IPS-15b (cell line): ENCODE results near the gene GTF2A1L.
"Not testable (repeated sequence)": the region's sequence is repeated elsewhere in the genome, so short reads cannot be mapped to it uniquely, and the experiment has no call there.

Source experiments
- H3K27me3 ChIP-seq: one replicate; pipeline ENCODE4 v1.6.1; 2013; ENCODE audit warnings: low read length; ENCODE audit not compliant: control insufficient read depth, insufficient read depth
- H3K36me3 ChIP-seq: one replicate; pipeline ENCODE4 v1.6.1; 2013; ENCODE audit warnings: low read length; ENCODE audit not compliant: control insufficient read depth, insufficient read depth
- H3K4me1 ChIP-seq: one replicate; pipeline ENCODE4 v1.6.1; 2013; ENCODE audit warnings: mild to moderate bottlenecking, low read length; ENCODE audit not compliant: control insufficient read depth, insufficient read depth
- H3K4me3 ChIP-seq: one replicate; pipeline ENCODE4 v1.5.1; 2013; ENCODE audit warnings: low read depth, low read length
- H3K9ac ChIP-seq: one replicate; pipeline ENCODE4 v1.6.1; 2013; ENCODE audit warnings: low read depth, mild to moderate bottlenecking, low read length
- H3K9me3 ChIP-seq: one replicate; pipeline ENCODE4 v1.6.1; 2013; ENCODE audit warnings: mild to moderate bottlenecking, low read length; ENCODE audit not compliant: control insufficient read depth, insufficient read depth

GTF2A1L gene

DNA sequence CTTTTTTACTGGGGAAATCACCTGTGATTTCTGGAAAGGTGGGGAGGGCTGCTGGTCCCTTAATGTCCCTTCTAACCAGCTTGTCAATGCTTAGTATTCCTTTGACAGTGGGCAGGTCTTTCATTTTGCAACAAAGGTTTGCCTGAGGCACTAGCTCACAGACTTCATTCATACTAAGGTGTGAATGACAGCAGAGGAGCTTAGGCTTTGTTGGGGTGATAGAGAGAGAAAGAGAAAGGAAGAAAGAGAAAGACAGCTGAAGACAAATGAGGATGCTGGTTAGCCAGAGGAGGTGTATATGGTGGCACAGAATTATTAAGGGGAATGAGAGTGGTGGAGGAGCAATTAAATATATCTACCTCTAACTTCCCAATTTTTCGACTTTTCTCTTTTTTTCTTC lies 28.9 kb upstream of the GTF2A1L start:
- Histone ChIP-seq H3K4me1 (peaks cover 11% of the 10 kb centered on the region), H3K36me3 (no peaks in the 10 kb centered on the region), H3K9ac (no peak overlapping the region), H3K27me3 (no peaks in the 10 kb centered on the region), H3K9me3 (no peaks in the 10 kb centered on the region), H3K4me3 (no peak overlapping the region)

DNA sequence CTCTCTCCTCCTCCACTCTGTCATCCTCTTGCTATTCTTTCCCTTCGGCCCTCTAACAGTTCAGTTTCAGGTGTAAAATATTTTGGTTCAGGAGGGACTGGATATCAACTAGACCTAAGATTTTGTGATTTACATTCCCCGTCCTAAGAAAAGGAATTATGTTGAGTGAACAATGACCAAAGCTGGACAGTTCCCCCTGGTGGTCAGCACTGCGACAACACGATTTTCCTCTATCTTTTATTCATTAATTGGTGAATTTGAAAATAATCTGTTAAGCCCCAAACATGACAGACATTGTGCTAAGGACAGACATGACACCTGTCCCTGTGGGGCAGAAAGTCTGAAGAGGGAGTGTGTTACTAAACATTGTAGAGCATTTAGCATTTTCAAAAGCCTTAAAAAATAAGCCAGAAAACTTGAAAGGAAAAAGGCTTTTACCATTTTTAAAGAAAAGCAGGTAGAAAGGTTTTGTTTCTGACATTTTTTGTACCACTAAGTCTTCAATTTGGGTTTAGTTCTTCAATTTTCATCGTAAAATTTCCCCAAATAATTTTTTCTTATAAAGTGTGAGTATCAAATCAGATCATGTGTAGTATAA lies 28.4 kb upstream of the GTF2A1L start:
- Histone ChIP-seq H3K9ac (no peak overlapping the region), H3K4me3 (no peak overlapping the region), H3K9me3 (no peaks in the 10 kb centered on the region), H3K4me1 (peaks cover 11% of the 10 kb centered on the region), H3K27me3 (no peaks in the 10 kb centered on the region), H3K36me3 (no peaks in the 10 kb centered on the region)

GRCh38 chr2:48590017-48590416 lies 27.6 kb upstream of the GTF2A1L start:
- Histone ChIP-seq H3K9ac (no peak overlapping the region), H3K4me1 (peaks cover 8% of the 10 kb centered on the region), H3K4me3 (no peak overlapping the region), H3K36me3 (no peaks in the 10 kb centered on the region), H3K9me3 (no peaks in the 10 kb centered on the region), H3K27me3 (no peaks in the 10 kb centered on the region)

DNA sequence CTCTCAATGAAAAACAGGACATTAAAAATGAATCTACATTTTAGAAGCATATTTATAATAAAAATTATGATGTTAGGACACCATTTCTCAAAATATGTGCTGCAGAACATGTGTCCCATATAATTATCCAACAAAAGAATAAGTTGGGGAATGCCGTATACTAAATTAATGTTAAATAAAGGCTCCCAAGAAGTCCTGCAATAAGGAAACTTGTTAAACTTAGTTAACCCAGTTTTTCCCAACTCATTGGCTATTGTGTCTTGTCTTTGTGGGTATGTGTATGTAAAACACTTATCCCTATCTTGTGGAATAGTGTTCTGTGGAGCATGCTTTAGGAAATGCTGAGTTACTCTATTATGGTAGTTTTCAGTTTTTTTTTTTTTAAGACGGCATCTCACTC lies 25.6 kb upstream of the GTF2A1L start:
- no peaks in the 10 kb centered on the region for H3K36me3 ChIP-seq
- no peak overlapping the region for H3K9ac ChIP-seq
- no peak overlapping the region for H3K4me3 ChIP-seq
- no peaks in the 10 kb centered on the region for H3K27me3 ChIP-seq
- no peaks in the 10 kb centered on the region for H3K9me3 ChIP-seq
- no peaks in the 10 kb centered on the region for H3K4me1 ChIP-seq

DNA sequence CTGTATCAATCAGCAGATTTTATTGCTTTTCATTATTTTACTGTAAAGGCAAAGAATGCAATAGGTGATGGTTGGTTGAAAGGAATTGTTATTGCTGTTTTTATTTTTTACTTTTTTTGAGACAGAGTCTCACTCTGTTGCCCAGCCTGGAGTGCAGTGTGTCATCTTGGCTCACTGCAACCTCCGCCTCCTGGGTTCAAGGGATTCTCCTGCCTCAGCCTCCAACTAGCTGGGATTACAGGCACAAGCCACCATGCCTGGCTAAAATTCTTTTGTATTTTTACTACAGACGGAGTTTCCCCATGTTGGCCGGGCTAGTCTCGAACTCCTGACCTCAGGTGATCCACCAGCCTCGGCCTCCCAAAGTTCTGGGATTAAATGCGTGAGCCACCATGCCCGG lies 20.9 kb upstream of the GTF2A1L start:
- not testable (repeated sequence) for H3K9me3 ChIP-seq, H3K9ac ChIP-seq, H3K4me3 ChIP-seq, H3K27me3 ChIP-seq, H3K36me3 ChIP-seq, H3K4me1 ChIP-seq

- Histone ChIP-seq H3K36me3 (no peaks in the 10 kb centered on the region), H3K4me1 (no peaks in the 10 kb centered on the region), H3K27me3 (no peaks in the 10 kb centered on the region), H3K4me3 (no peak overlapping the region), H3K9me3 (no peaks in the 10 kb centered on the region), H3K9ac (no peak overlapping the region)
Observed at GRCh38 chr2:48597492-48597891, 20.2 kb upstream of the GTF2A1L start.

GRCh38 chr2:48600204-48600813 lies 17.3 kb upstream of the GTF2A1L start:
- no peaks in the 10 kb centered on the region for H3K36me3 ChIP-seq
- no peaks in the 10 kb centered on the region for H3K4me1 ChIP-seq
- H3K27me3 ChIP-seq = no peaks in the 10 kb centered on the region
- no peak overlapping the region for H3K4me3 ChIP-seq
- no peaks in the 10 kb centered on the region for H3K9me3 ChIP-seq
- no peak overlapping the region for H3K9ac ChIP-seq

- no peaks in the 10 kb centered on the region for H3K27me3 ChIP-seq
- no peaks in the 10 kb centered on the region for H3K4me1 ChIP-seq
- no peaks in the 10 kb centered on the region for H3K9me3 ChIP-seq
- H3K36me3 ChIP-seq = no peaks in the 10 kb centered on the region
- H3K9ac ChIP-seq = no peak overlapping the region
- H3K4me3 ChIP-seq = no peak overlapping the region
Observed at GRCh38 chr2:48600917-48601316, 16.7 kb upstream of the GTF2A1L start.

GRCh38 chr2:48601349-48601748 lies 16.3 kb upstream of the GTF2A1L start:
- no peak overlapping the region for H3K9ac ChIP-seq
- no peaks in the 10 kb centered on the region for H3K27me3 ChIP-seq
- H3K4me1 ChIP-seq = no peaks in the 10 kb centered on the region
- H3K4me3 ChIP-seq = no peak overlapping the region
- H3K9me3 ChIP-seq = no peaks in the 10 kb centered on the region
- no peaks in the 10 kb centered on the region for H3K36me3 ChIP-seq

DNA sequence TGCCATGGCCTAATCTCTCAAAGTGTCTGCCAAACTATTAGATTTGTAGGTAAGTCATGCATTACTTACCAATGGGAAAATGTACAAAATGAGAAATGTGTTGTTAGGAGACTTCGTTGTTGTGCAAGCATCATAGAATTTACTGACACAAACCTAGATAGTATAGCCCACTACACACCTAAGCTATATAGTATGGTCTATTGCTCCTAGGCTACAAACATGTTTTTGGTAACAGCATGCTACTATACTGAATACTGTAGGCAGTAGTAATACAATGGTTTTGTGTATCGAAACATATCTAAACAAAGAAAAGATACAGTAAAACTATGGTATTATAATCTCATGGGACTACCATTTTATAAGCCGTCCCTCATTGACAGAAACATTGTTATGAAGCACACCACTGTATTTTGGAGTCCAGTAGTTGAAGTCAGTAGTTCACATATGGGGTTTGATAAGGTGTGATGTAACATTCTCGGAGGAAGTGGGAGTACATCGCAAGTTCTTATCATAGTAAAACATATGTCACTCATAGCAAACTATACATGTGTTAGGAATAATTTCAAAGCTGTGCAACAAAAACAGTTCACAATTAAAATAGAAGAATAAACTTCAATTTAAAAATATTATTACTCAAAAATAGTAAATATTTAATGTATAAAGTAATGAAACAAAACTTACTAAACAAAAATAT lies 12.0 kb upstream of the GTF2A1L start:
- H3K27me3 ChIP-seq = no peaks in the 10 kb centered on the region
- H3K9me3 ChIP-seq = no peaks in the 10 kb centered on the region
- no peak overlapping the region for H3K9ac ChIP-seq
- H3K4me1 ChIP-seq = no peaks in the 10 kb centered on the region
- no peak overlapping the region for H3K4me3 ChIP-seq
- no peaks in the 10 kb centered on the region for H3K36me3 ChIP-seq

DNA sequence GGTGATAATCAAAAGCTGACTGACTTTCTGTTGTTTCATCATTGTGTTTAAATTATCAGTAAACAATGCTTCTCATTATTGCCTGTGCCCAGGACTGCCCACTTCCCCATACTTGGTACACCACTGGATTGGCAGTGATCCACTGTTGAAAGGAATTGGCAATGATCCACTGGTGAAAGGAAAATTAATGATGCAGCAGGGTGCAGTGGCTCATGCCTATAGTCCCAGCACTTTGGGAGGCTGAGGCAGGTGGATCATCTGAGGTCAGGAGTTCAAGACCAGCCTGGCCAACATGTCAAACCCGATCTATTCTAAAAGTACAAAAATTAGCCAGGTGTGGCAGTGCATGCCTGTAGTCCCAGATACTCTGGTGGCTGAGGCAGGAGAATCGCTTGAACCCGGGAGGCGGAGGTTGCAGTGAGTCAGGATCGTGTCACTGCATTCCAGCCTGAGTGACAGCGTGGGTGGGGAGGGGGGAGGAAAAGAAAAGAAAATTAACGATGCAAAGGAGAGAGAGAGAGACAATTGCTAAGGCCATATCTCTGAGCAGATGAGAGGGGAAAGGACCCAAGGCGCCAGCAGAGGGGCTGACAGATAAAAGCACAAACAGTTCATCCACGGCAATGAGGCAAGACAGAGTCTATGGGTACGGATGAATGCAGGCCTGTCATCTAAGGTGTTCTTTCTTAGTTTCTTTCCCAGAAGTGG lies 10.2 kb upstream of the GTF2A1L start:
- Histone ChIP-seq H3K27me3 (no peaks in the 10 kb centered on the region), H3K4me3 (no peak overlapping the region), H3K9ac (no peak overlapping the region), H3K4me1 (no peaks in the 10 kb centered on the region), H3K9me3 (no peaks in the 10 kb centered on the region), H3K36me3 (no peaks in the 10 kb centered on the region)

DNA sequence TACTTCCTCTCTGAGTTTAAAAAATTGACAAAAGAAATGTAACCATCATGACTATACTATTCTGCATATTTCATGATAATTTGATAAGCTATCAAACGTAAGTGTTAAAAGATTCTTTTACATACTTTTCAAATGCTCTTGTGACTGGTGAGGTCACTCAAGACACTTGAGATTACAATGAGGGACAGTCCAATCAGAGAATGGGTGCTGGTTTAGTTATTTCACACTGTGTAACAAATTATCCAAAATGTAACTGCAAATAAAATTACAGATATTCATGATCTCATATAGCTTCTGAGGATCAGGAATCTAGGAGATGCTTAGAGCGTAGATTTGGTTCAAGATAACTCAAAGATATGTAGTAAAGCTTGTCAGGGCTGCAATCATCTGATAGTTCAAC lies 4.4 kb upstream of the GTF2A1L start:
- Histone ChIP-seq H3K9me3 (peaks cover 3% of the 10 kb centered on the region), H3K27me3 (no peaks in the 10 kb centered on the region), H3K9ac (no peak overlapping the region), H3K4me3 (no peak overlapping the region), H3K4me1 (no peaks in the 10 kb centered on the region), H3K36me3 (no peaks in the 10 kb centered on the region)
